Thymus (tissue), 11 donors: Measurements from ENCODE around the gene TLX2. TPM values are rescaled to one million over a fixed set of nuclear protein-coding genes. Genes with fewer than 3 reads are reported as not detected.

Experiments used
- DNase-seq, 9 donors: peaks; one replicate each; pipeline ENCODE4 v3.0.0-alpha.2; 2013; ENCODE audit warnings: low spot score in 9 of 9, low read depth in 6 of 9, missing footprints in 1 of 9
- H3K27ac ChIP-seq, 2 donors: one replicate each; pipeline ENCODE4 v1.5.1; 2013; ENCODE audit warnings: control low read depth in 1 of 2, low read depth in 1 of 2, low read length in 1 of 2, mild to moderate bottlenecking in 1 of 2, moderate library complexity in 1 of 2
- H3K27me3 ChIP-seq, 2 donors: one replicate each; pipeline ENCODE4 v1.5.1; 2013; ENCODE audit warnings: low read length in 1 of 2; ENCODE audit not compliant: control insufficient read depth in 2 of 2, insufficient read depth in 1 of 2
- H3K36me3 ChIP-seq, 2 donors: one replicate each; pipeline ENCODE4 v1.5.1; 2013; ENCODE audit warnings: low read length in 1 of 2, mild to moderate bottlenecking in 1 of 2, moderate library complexity in 1 of 2; ENCODE audit not compliant: control insufficient read depth in 2 of 2, insufficient read depth in 2 of 2
- H3K4me1 ChIP-seq, 2 donors: one replicate each; pipeline ENCODE4 v1.5.1; 2013; ENCODE audit warnings: low read length in 2 of 2; ENCODE audit not compliant: control insufficient read depth in 2 of 2, insufficient read depth in 2 of 2
- H3K4me3 ChIP-seq, 2 donors: one replicate each; pipeline ENCODE4 v1.5.1; 2013; ENCODE audit warnings: low read length in 2 of 2, control low read depth in 1 of 2, mild to moderate bottlenecking in 1 of 2
- H3K9me3 ChIP-seq, 2 donors: one replicate each; pipeline ENCODE4 v1.5.1; 2013; ENCODE audit warnings: low read length in 1 of 2, mild to moderate bottlenecking in 1 of 2; ENCODE audit not compliant: control insufficient read depth in 2 of 2, insufficient read depth in 1 of 2
- WGBS: extraction: QIAGEN DNeasy Blood & Tissue Kit; methylation state at CpG from one replicate; pipeline ENCODE4 v1.1.7; 2013; 5-methylcytosine and 5-hydroxymethylcytosine counted together
- polyA plus RNA-seq: library from polyadenylated mRNA; stranded (reverse); fragments of 200-250 nt; gene quantifications from one replicate; pipeline ENCODE4 v1.2.3, GENCODE V29; 2013
- total RNA-seq: library from RNA; stranded (reverse); fragments of 120-200 nt; gene quantifications from one replicate; pipeline ENCODE4 v1.2.4, GENCODE V29; 2013
- donor health status: healthy.

The TLX2 gene
- total and polyA plus RNA-seq, 2 donors = 0.11 to 0.19 TPM

GRCh38 chr2:74529357-74530238 lies 15.3 kb downstream of the TLX2 start, which contains the start of the genes AUP1 and HTRA2:
TSS of gene AUP1 (minus strand) at chr2:74529706. CDS start at chr2:74529629, 77 bp downstream.
TSS of gene HTRA2 (plus strand) at chr2:74529933. CDS start at chr2:74530007, 74 bp downstream.
- no peaks in the 10 kb centered on the region for H3K27me3 ChIP-seq
- under 1% methylated on average over 87 of the region's 87 CpGs for WGBS
- peak within 1 kb of the TSS; percentile 88 to 93 for H3K27ac ChIP-seq
- peaks cover 41 to 47% of the 10 kb centered on the region in 2 donors for H3K36me3 ChIP-seq
- H3K4me3 ChIP-seq = peak within 1 kb of the TSS; percentile 80 to 97
- H3K4me1 ChIP-seq = peaks cover 21 to 31% of the 10 kb centered on the region in 2 donors
- peak; percentile 59 to 92 (median 79) for DNase-seq
- peaks cover 3 to 7% of the 10 kb centered on the region in 2 donors for H3K9me3 ChIP-seq

GRCh38 chr2:74530239-74531187 lies 16.3 kb downstream of the TLX2 start:
- WGBS = 6% methylated on average over 54 of the region's 54 CpGs
- peak overlapping the region; percentile 88 to 93 for H3K27ac ChIP-seq
- DNase-seq = peak in 1 of 9 donors; percentile 49
- peaks cover 21 to 31% of the 10 kb centered on the region in 2 donors for H3K4me1 ChIP-seq
- peak overlapping the region; percentile 80 to 97 for H3K4me3 ChIP-seq
- H3K9me3 ChIP-seq = peaks cover 3 to 7% of the 10 kb centered on the region in 2 donors
- peaks cover 41 to 47% of the 10 kb centered on the region in 2 donors for H3K36me3 ChIP-seq
- H3K27me3 ChIP-seq = no peaks in the 10 kb centered on the region

- WGBS = 74% methylated on average over 7 of the region's 7 CpGs
- H3K9me3 ChIP-seq = peaks cover 0 to 3% of the 10 kb centered on the region in 2 donors
- peaks cover 0 to 2% of the 10 kb centered on the region in 2 donors for H3K27me3 ChIP-seq
- DNase-seq = no peak
- H3K27ac ChIP-seq = no peak overlapping the region
- peaks cover 21 to 28% of the 10 kb centered on the region in 2 donors for H3K4me1 ChIP-seq
- H3K4me3 ChIP-seq = no peak overlapping the region
- H3K36me3 ChIP-seq = peaks cover 36 to 37% of the 10 kb centered on the region in 2 donors
Observed at GRCh38 chr2:74531666-74532065, 17.4 kb downstream of the TLX2 start.

- Histone ChIP-seq H3K27ac (no peak overlapping the region), H3K27me3 (peaks cover 0 to 2% of the 10 kb centered on the region in 2 donors), H3K36me3 (peaks cover 31% of the 10 kb centered on the region in 2 donors), H3K4me1 (peaks cover 21 to 31% of the 10 kb centered on the region in 2 donors), H3K9me3 (no peaks in the 10 kb centered on the region), H3K4me3 (no peak overlapping the region)
- peak in 3 of 9 donors; percentile 45 to 73 (median 47) for DNase-seq
Observed at GRCh38 chr2:74532222-74532621, 18.0 kb downstream of the TLX2 start.

- H3K27me3 ChIP-seq = peaks cover 0 to 2% of the 10 kb centered on the region in 2 donors
- DNase-seq = no peak
- H3K27ac ChIP-seq = no peak overlapping the region
- H3K36me3 ChIP-seq = peaks cover 19 to 21% of the 10 kb centered on the region in 2 donors
- no peaks in the 10 kb centered on the region for H3K9me3 ChIP-seq
- peaks cover 14 to 23% of the 10 kb centered on the region in 2 donors for H3K4me1 ChIP-seq
- H3K4me3 ChIP-seq = no peak overlapping the region
- 97% methylated on average over 4 of the region's 4 CpGs for WGBS
Observed at GRCh38 chr2:74533464-74533863, 19.2 kb downstream of the TLX2 start.

GRCh38 chr2:74534411-74534810 lies 20.2 kb downstream of the TLX2 start:
- no peak overlapping the region for H3K4me3 ChIP-seq
- H3K27me3 ChIP-seq = peaks cover 0 to 10% of the 10 kb centered on the region in 2 donors
- DNase-seq = no peak
- WGBS = 94% methylated on average over 12 of the region's 12 CpGs
- H3K9me3 ChIP-seq = no peaks in the 10 kb centered on the region
- peaks cover 19 to 21% of the 10 kb centered on the region in 2 donors for H3K36me3 ChIP-seq
- H3K27ac ChIP-seq = no peak overlapping the region
- peaks cover 10 to 19% of the 10 kb centered on the region in 2 donors for H3K4me1 ChIP-seq

- peaks cover 10 to 18% of the 10 kb centered on the region in 2 donors for H3K4me1 ChIP-seq
- no peak overlapping the region for H3K27ac ChIP-seq
- H3K36me3 ChIP-seq = peaks cover 19 to 21% of the 10 kb centered on the region in 2 donors
- DNase-seq = no peak
- peaks cover 0 to 14% of the 10 kb centered on the region in 2 donors for H3K27me3 ChIP-seq
- H3K9me3 ChIP-seq = no peaks in the 10 kb centered on the region
- 97% methylated on average over 10 of the region's 10 CpGs for WGBS
- no peak overlapping the region for H3K4me3 ChIP-seq
Observed at GRCh38 chr2:74535440-74535965, 21.3 kb downstream of the TLX2 start.

- Histone ChIP-seq H3K4me1 (peaks cover 1 to 10% of the 10 kb centered on the region in 2 donors), H3K36me3 (peaks cover 15 to 17% of the 10 kb centered on the region in 2 donors), H3K27me3 (peaks cover 0 to 14% of the 10 kb centered on the region in 2 donors), H3K9me3 (no peaks in the 10 kb centered on the region), H3K27ac (no peak overlapping the region), H3K4me3 (no peak overlapping the region)
- no peak for DNase-seq
- 94% methylated on average over 23 of the region's 23 CpGs for WGBS
Observed at GRCh38 chr2:74536166-74536950, 22.1 kb downstream of the TLX2 start.
